ENCODE results near the gene FSD1. TPM values are rescaled to one million over a fixed set of nuclear protein-coding genes. Genes with fewer than 3 reads are reported as not detected.

FSD1 gene
- total RNA-seq, 3 donors from 2014 or later (not counting 1 experiment from before 2014, with no cell fraction given): 15.5 to 18.2 (median 16.4) TPM

- Mint-ChIP-seq H3K27ac (peak overlapping the region; percentile 31 to 49), H3K36me3 (no peaks in the 10 kb centered on the region), H3K27me3 (ENCODE audit: low read depth in 2 of 2) (no peaks in the 10 kb centered on the region), H3K9me3 (no peaks in the 10 kb centered on the region), H3K4me3 (no peak overlapping the region), H3K4me1 (no peaks in the 10 kb centered on the region)
- Histone ChIP-seq H3K36me3 (ENCODE audit: control insufficient read depth, insufficient read depth, low read length) (peaks cover 48% of the 10 kb centered on the region), H3K27ac (ENCODE audit: low read length) (no peak overlapping the region), H3K27me3 (ENCODE audit: control insufficient read depth, insufficient read depth, low read length) (no peaks in the 10 kb centered on the region), H3K4me3 (ENCODE audit: low read length) (no peak overlapping the region), H3K4me1 (ENCODE audit: control insufficient read depth, insufficient read depth, low read length) (no peaks in the 10 kb centered on the region), H3K9me3 (ENCODE audit: control insufficient read depth, insufficient read depth, low read length) (no peaks in the 10 kb centered on the region)
- DNase-seq (no peak), ATAC-seq (no peak)
- WGBS (ENCODE audit: insufficient coverage): 90% methylated on average over 12 of the region's 12 CpGs
- intact Hi-C loops (cut with micrococcal nuclease): no loop called here
- no peak for TF ChIP-seq CTCF (IDR thresholded peaks at IDR 0.05)
These were observed 56.3 kb downstream of the FSD1 start for GRCh38 chr19:4360641-4361151.

- Histone ChIP-seq H3K27me3 (ENCODE audit: control insufficient read depth, insufficient read depth, low read length) (no peaks in the 10 kb centered on the region), H3K4me3 (ENCODE audit: low read length) (no peak overlapping the region), H3K27ac (ENCODE audit: low read length) (no peak overlapping the region), H3K4me1 (ENCODE audit: control insufficient read depth, insufficient read depth, low read length) (no peaks in the 10 kb centered on the region), H3K9me3 (ENCODE audit: control insufficient read depth, insufficient read depth, low read length) (no peaks in the 10 kb centered on the region), H3K36me3 (ENCODE audit: control insufficient read depth, insufficient read depth, low read length) (peaks cover 52% of the 10 kb centered on the region)
- DNase-seq: no peak
- intact Hi-C loops (cut with micrococcal nuclease): no loop called here
- H3K27me3 Mint-ChIP-seq (ENCODE audit: low read depth in 2 of 2): no peaks in the 10 kb centered on the region
- TF ChIP-seq CTCF (IDR thresholded peaks at IDR 0.05): no peak
- H3K4me1 Mint-ChIP-seq: no peaks in the 10 kb centered on the region
- H3K4me3 Mint-ChIP-seq: no peak overlapping the region
- ATAC-seq: no peak
- H3K27ac Mint-ChIP-seq: no peak overlapping the region
- H3K9me3 Mint-ChIP-seq: no peaks in the 10 kb centered on the region
- no peaks in the 10 kb centered on the region for H3K36me3 Mint-ChIP-seq
- 95% methylated on average over 49 of the region's 50 CpGs for WGBS (ENCODE audit: insufficient coverage)
These were observed 57.0 kb downstream of the FSD1 start for GRCh38 chr19:4361152-4362046.

- no peak for TF ChIP-seq CTCF (IDR thresholded peaks at IDR 0.05)
- no peak overlapping the region for H3K4me3 Mint-ChIP-seq
- H3K27me3 Mint-ChIP-seq (ENCODE audit: low read depth in 2 of 2): no peaks in the 10 kb centered on the region
- DNase-seq: no peak
- 93% methylated on average over 32 of the region's 32 CpGs for WGBS (ENCODE audit: insufficient coverage)
- Histone ChIP-seq H3K36me3 (ENCODE audit: control insufficient read depth, insufficient read depth, low read length) (peaks cover 54% of the 10 kb centered on the region), H3K9me3 (ENCODE audit: control insufficient read depth, insufficient read depth, low read length) (no peaks in the 10 kb centered on the region), H3K4me1 (ENCODE audit: control insufficient read depth, insufficient read depth, low read length) (no peaks in the 10 kb centered on the region), H3K27ac (ENCODE audit: low read length) (no peak overlapping the region), H3K27me3 (ENCODE audit: control insufficient read depth, insufficient read depth, low read length) (no peaks in the 10 kb centered on the region), H3K4me3 (ENCODE audit: low read length) (no peak overlapping the region)
- H3K9me3 Mint-ChIP-seq: no peaks in the 10 kb centered on the region
- H3K36me3 Mint-ChIP-seq: no peaks in the 10 kb centered on the region
- peaks cover 0 to 4% of the 10 kb centered on the region in 2 donors for H3K4me1 Mint-ChIP-seq
- intact Hi-C loops (cut with micrococcal nuclease): no loop called here
- no peak overlapping the region for H3K27ac Mint-ChIP-seq
- no peak for ATAC-seq
These were observed 57.9 kb downstream of the FSD1 start for GRCh38 chr19:4362101-4362828.

All from natural killer cell (primary cell).